Epithelial cell of proximal tubule (primary cell): ENCODE measurements around the gene MLST8. TPM values are rescaled to one million over a fixed set of nuclear protein-coding genes. Genes with fewer than 3 reads are reported as not detected.

Source experiments
- DNase-seq: peaks from one replicate; pipeline ENCODE4 v3.0.0-alpha.2; 2011; ENCODE audit warnings: low read depth
- H3K4me3 ChIP-seq: 2 replicates; pipeline ENCODE4 v1.5.1; 2011; ENCODE audit warnings: low read depth, mild to moderate bottlenecking, low read length
- CTCF ChIP-seq: conservative IDR thresholded peaks from 2 replicates; pipeline ENCODE4 v1.5.1; 2012; ENCODE audit warnings: low read depth, mild to moderate bottlenecking, low read length
- total RNA-seq: library from RNA; depleted of rRNA; stranded (reverse); fragments of >200 nt; gene quantifications from 2 replicates; pipeline ENCODE4 v1.2.3, GENCODE V29; 2015

Gene MLST8
- total RNA-seq, 1 donor from 2014 or later, result 98.2 TPM

- no peak for DNase-seq
- TF ChIP-seq CTCF, result no peak
- H3K4me3 ChIP-seq, result peak overlapping the region; percentile 69
These were observed 6.7 kb downstream of the MLST8 start for GRCh38 chr16:2211923-2212347.

- no peak for TF ChIP-seq CTCF
- DNase-seq, result no peak
- H3K4me3 ChIP-seq, result peak overlapping the region; percentile 69
These were observed 7.4 kb downstream of the MLST8 start for GRCh38 chr16:2212362-2213324.

- DNase-seq, result no peak
- H3K4me3 ChIP-seq, result peak overlapping the region; percentile 69
- no peak for TF ChIP-seq CTCF
These were observed 8.8 kb downstream of the MLST8 start for GRCh38 chr16:2213817-2214718.

GRCh38 chr16:2214719-2214968 is 9.4 kb downstream of the MLST8 start, which contains the start of gene PGP:
Gene PGP (minus strand): TSS chr16:2214840. CDS start chr16:2214777, 63 bp downstream.
- DNase-seq, result no peak
- TF ChIP-seq CTCF, result no peak
- H3K4me3 ChIP-seq, result peak within 1 kb of the TSS; percentile 85

- DNase-seq, result no peak
- H3K4me3 ChIP-seq, result no peak overlapping the region
- no peak for TF ChIP-seq CTCF
These were observed 11.1 kb downstream of the MLST8 start for GRCh38 chr16:2216330-2216729.

GRCh38 chr16:2223221-2223941 is 18.1 kb downstream of the MLST8 start, which contains the start of gene E4F1:
Gene E4F1 (plus strand): TSS chr16:2223591. CDS start chr16:2223614, 23 bp downstream.
- DNase-seq, result peak; percentile 85
- no peak for TF ChIP-seq CTCF
- peak within 1 kb of the TSS; percentile 97 for H3K4me3 ChIP-seq
